IMR-90 (cell line): ENCODE results near the gene SLC12A7. TPM values are rescaled to one million over a fixed set of nuclear protein-coding genes. Genes with fewer than 3 reads are reported as not detected.

ENCODE experiments used
- ATAC-seq: fragments of 200-7000 bp; cut with Tn5 transposase; 2 replicates; pipeline ENCODE4 v1.9.1; 2020; ENCODE audit warnings: low read depth, mild to moderate bottlenecking, moderate library complexity
- BruUV-seq: library from RNA; stranded (reverse); fragments of 400-500 nt; replicated peaks from 2 replicates; lab custom pipeline; 2021; lab: Mats Ljungman, UMichigan
- CTCF ChIA-PET: fragments of 300-600 bp; formaldehyde crosslinking; extraction: SDS; loops from one replicate; lab custom pipeline; 2021; ENCODE audit warnings: antibody characterized with exemption; lab: Yijun Ruan, JAX
- POLR2A ChIA-PET: fragments of 300-600 bp; sonication (Branson Sonifier 250); formaldehyde crosslinking; loops from one replicate; lab custom pipeline; 2022; ENCODE audit warnings: antibody characterized with exemption; ENCODE audit not compliant: unreplicated experiment; lab: Charles Lee
- DNase-seq: peaks from one replicate; pipeline ENCODE4 v3.0.0; 2013
- H2AFZ ChIP-seq: replicated peaks from 2 replicates; pipeline ENCODE3; 2013; ENCODE audit warnings: low read length, mild to moderate bottlenecking; ENCODE audit not compliant: poor library complexity
- H2AK5ac ChIP-seq: 2 replicates; pipeline ENCODE4 v1.6.1; 2013; ENCODE audit warnings: low read depth, low read length, inconsistent platforms
- H2AK9ac ChIP-seq: replicated peaks from 2 replicates; pipeline ENCODE3; 2013; ENCODE audit warnings: mild to moderate bottlenecking, low read depth, low read length, moderate library complexity; ENCODE audit not compliant: poor library complexity
- H2BK120ac ChIP-seq: 2 replicates; pipeline ENCODE4 v1.6.1; 2013; ENCODE audit warnings: low read depth, low read length, inconsistent platforms
- H2BK15ac ChIP-seq: 3 replicates; pipeline ENCODE4 v1.6.1; 2013; ENCODE audit warnings: low read depth, low read length, inconsistent platforms
- H2BK20ac ChIP-seq: 2 replicates; pipeline ENCODE4 v1.6.1; 2013; ENCODE audit warnings: low read depth, mild to moderate bottlenecking, inconsistent platforms, low read length, moderate library complexity
- H2BK5ac ChIP-seq: 2 replicates; pipeline ENCODE4 v1.6.1; 2013; ENCODE audit warnings: mild to moderate bottlenecking, low read depth, low read length, inconsistent platforms; ENCODE audit not compliant: poor library complexity, severe bottlenecking
- H3K14ac ChIP-seq: replicated peaks from 2 replicates; pipeline ENCODE4 v1.6.1; 2013; ENCODE audit warnings: low read depth, low read length, inconsistent platforms
- H3K18ac ChIP-seq: 2 replicates; pipeline ENCODE4 v1.6.1; 2013; ENCODE audit warnings: low read depth, low read length, control low read depth
- H3K23ac ChIP-seq: 2 replicates; pipeline ENCODE4 v1.6.1; 2013; ENCODE audit warnings: low read depth, low read length, inconsistent platforms
- H3K27ac ChIP-seq: 2 replicates; pipeline ENCODE4 v1.5.1; 2013; ENCODE audit warnings: mild to moderate bottlenecking, control low read depth, low read length; ENCODE audit not compliant: insufficient read depth
- H3K27me3 ChIP-seq: 2 replicates; pipeline ENCODE4 v1.6.1; 2013; ENCODE audit warnings: low read length; ENCODE audit not compliant: control insufficient read depth, insufficient read depth
- H3K36me3 ChIP-seq: 2 replicates; pipeline ENCODE4 v1.6.1; 2013; ENCODE audit warnings: low read length, mixed read lengths; ENCODE audit not compliant: control insufficient read depth, insufficient read depth
- H3K4ac ChIP-seq: 2 replicates; pipeline ENCODE4 v1.6.1; 2013; ENCODE audit warnings: low read depth, low read length, inconsistent platforms
- H3K4me1 ChIP-seq: 2 replicates; pipeline ENCODE4 v1.6.1; 2013; ENCODE audit warnings: low read length, mixed read lengths; ENCODE audit not compliant: control insufficient read depth, insufficient read depth
- H3K4me2 ChIP-seq: 2 replicates; pipeline ENCODE4 v1.6.1; 2013; ENCODE audit warnings: low read depth, mild to moderate bottlenecking, control low read depth, low read length, moderate library complexity
- H3K4me3 ChIP-seq: 2 replicates; pipeline ENCODE4 v1.5.1; 2013; ENCODE audit warnings: low read depth, mild to moderate bottlenecking, control low read depth, low read length, moderate library complexity; ENCODE audit not compliant: insufficient read depth
- H3K56ac ChIP-seq: 2 replicates; pipeline ENCODE4 v1.6.1; 2013; ENCODE audit warnings: low read length, inconsistent platforms; ENCODE audit not compliant: insufficient read depth; ENCODE audit errors: extremely low read depth
- H3K79me1 ChIP-seq, 2 experiments: 2 replicates each; pipeline ENCODE4 v1.6.1; 2013; ENCODE audit warnings: low read length in 2 of 2, inconsistent platforms in 1 of 2, low read depth in 1 of 2
- H3K9ac ChIP-seq: 2 replicates; pipeline ENCODE4 v1.6.1; 2013; ENCODE audit warnings: low read depth, low read length, control low read depth
- H3K9me1 ChIP-seq: 2 replicates; pipeline ENCODE4 v1.6.1; 2013; ENCODE audit warnings: low read length, inconsistent platforms; ENCODE audit not compliant: insufficient read depth
- H3K9me3 ChIP-seq: 2 replicates; pipeline ENCODE4 v1.6.1; 2013; ENCODE audit warnings: low read length; ENCODE audit not compliant: control insufficient read depth, insufficient read depth
- H4K20me1 ChIP-seq: 2 replicates; pipeline ENCODE4 v1.6.1; 2013; ENCODE audit warnings: low read length, inconsistent platforms; ENCODE audit not compliant: insufficient read depth
- H4K5ac ChIP-seq: 2 replicates; pipeline ENCODE4 v1.6.1; 2013; ENCODE audit warnings: mild to moderate bottlenecking, low read depth, low read length, control low read depth
- H4K8ac ChIP-seq, 2 experiments: 2 replicates each; pipeline ENCODE4 v1.6.1; 2013; ENCODE audit warnings: low read depth in 2 of 2, low read length in 2 of 2, control low read depth in 1 of 2, inconsistent platforms in 1 of 2
- H4K91ac ChIP-seq: 2 replicates; pipeline ENCODE4 v1.6.1; 2013; ENCODE audit warnings: low read depth, low read length, inconsistent platforms; ENCODE audit not compliant: insufficient read depth
- BHLHE40 ChIP-seq: fragments of 150-350 bp; IDR thresholded peaks from 2 replicates; pipeline ENCODE4 v1.6.1; 2016; ENCODE audit warnings: mild to moderate bottlenecking, low read depth, low read length
- CEBPB ChIP-seq: IDR thresholded peaks from 2 replicates; pipeline ENCODE4 v1.6.1; 2012; ENCODE audit warnings: low read depth, low read length, improper control_type of control experiment
- CTCF ChIP-seq: conservative IDR thresholded peaks from 2 replicates; pipeline ENCODE4 v1.5.1; 2012; ENCODE audit warnings: mild to moderate bottlenecking, low read depth, low read length, improper control_type of control experiment
- ELK1 ChIP-seq: fragments of 150-350 bp; IDR thresholded peaks from 2 replicates; pipeline ENCODE4 v1.6.1; 2016; ENCODE audit warnings: low read depth, mild to moderate bottlenecking, low read length, moderate library complexity, borderline replicate concordance
- MAZ ChIP-seq: IDR thresholded peaks from 2 replicates; pipeline ENCODE4 v1.6.1; 2012; ENCODE audit warnings: low read depth, mild to moderate bottlenecking, low read length, improper control_type of control experiment, moderate library complexity, borderline replicate concordance
- MXI1 ChIP-seq: IDR thresholded peaks from 2 replicates; pipeline ENCODE4 v1.6.1; 2012; ENCODE audit warnings: low read depth, mild to moderate bottlenecking, low read length, moderate library complexity, borderline replicate concordance
- POLR2A ChIP-seq: IDR thresholded peaks from 2 replicates; pipeline ENCODE4 v1.6.1; 2012; ENCODE audit warnings: mild to moderate bottlenecking, low read depth, low read length
- RCOR1 ChIP-seq: IDR thresholded peaks from 2 replicates; pipeline ENCODE4 v1.6.1; 2012; ENCODE audit warnings: mild to moderate bottlenecking, low read length, improper control_type of control experiment; ENCODE audit not compliant: insufficient replicate concordance
- RFX5 ChIP-seq: IDR thresholded peaks from 2 replicates; pipeline ENCODE4 v1.8.0; 2012; ENCODE audit warnings: low read depth, mild to moderate bottlenecking, low read length, moderate library complexity
- USF2 ChIP-seq: fragments of 150-350 bp; IDR thresholded peaks from 2 replicates; pipeline ENCODE4 v1.6.1; 2017; ENCODE audit warnings: mild to moderate bottlenecking, antibody characterized with exemption, low read length, low read depth
- WGBS, 2 experiments: methylation state at CpG; one replicate each; pipeline versions ENCODE4 v1.1.5 to v1.1.7; 2013; ENCODE audit warnings: missing lambda C conversion rate in 2 of 2; ENCODE audit not compliant: insufficient read length in 1 of 2; ENCODE audit errors: extremely low coverage in 2 of 2; 5-methylcytosine and 5-hydroxymethylcytosine counted together
- dilution Hi-C: fragments of 300-500 bp; cut with HindIII; formaldehyde crosslinking; loops from one replicate; pipeline ENCODE4 v1.14.3; 2018; ENCODE audit warnings: low sequenced_read_pairs; ENCODE audit not compliant: unreplicated experiment
- in situ Hi-C: fragments of 300-500 bp; cut with MboI; formaldehyde crosslinking; loops from 3 replicates; pipeline ENCODE4 v1.14.3; 2019; ENCODE audit warnings: low sequenced_read_pairs, inconsistent platforms, mixed read lengths
- intact Hi-C: fragments of 100-400 bp; cut with micrococcal nuclease; formaldehyde crosslinking; loops from 2 replicates; pipeline ENCODE4 v1.10.0; 2022
- polyA plus RNA-seq, 3 experiments: library from polyadenylated mRNA; depleted of rRNA; stranded (reverse); fragments of >200 nt; gene quantifications; 2 replicates each; pipeline ENCODE4 v1.2.3, GENCODE V29; 2012; ENCODE audit warnings: low replicate concordance in 1 of 3
- total RNA-seq: library from RNA; depleted of rRNA; stranded (reverse); fragments of >200 nt; gene quantifications from 2 replicates; pipeline ENCODE4 v1.2.3, GENCODE V29; 2012

SLC12A7 gene
- total and polyA plus RNA-seq, 2 of the 4 experiments (the other 2 are of a cell fraction) = 3.0 to 6.1 TPM

GRCh38 chr5:1056611-1057484 lies 55.0 kb downstream of the SLC12A7 start (continued):
- TF ChIP-seq MXI1 = no peak

GRCh38 chr5:1055896-1056610 lies 55.8 kb downstream of the SLC12A7 start:
- no peaks in the 10 kb centered on the region for H3K27me3 ChIP-seq
- H2BK5ac ChIP-seq = no peak overlapping the region
- no peak overlapping the region for H3K27ac ChIP-seq
- in situ Hi-C loops = no loop called here
- no peak overlapping the region for H3K9ac ChIP-seq
- H2BK15ac ChIP-seq = no peak overlapping the region
- no peak overlapping the region for H3K23ac ChIP-seq
- H3K36me3 ChIP-seq = peaks cover 22% of the 10 kb centered on the region
- no peak overlapping the region for H3K4me3 ChIP-seq
- no peak overlapping the region for H2BK20ac ChIP-seq
- no peak overlapping the region for H4K8ac ChIP-seq
- H3K79me1 ChIP-seq = no peaks in the 10 kb centered on the region
- WGBS, 2 experiments = 88% methylated on average over 16 of the region's 39 CpGs; no CpG with 5 or more reads in 1 of the 2 experiments
- no peaks in the 10 kb centered on the region for H3K9me3 ChIP-seq
- no peak overlapping the region for H3K56ac ChIP-seq
- no peak overlapping the region for H4K91ac ChIP-seq
- H3K18ac ChIP-seq = no peak overlapping the region
- no peak overlapping the region for H2AK5ac ChIP-seq
- dilution Hi-C loops = no loop called here
- CTCF ChIA-PET = no interaction called here
- no peaks in the 10 kb centered on the region for H4K20me1 ChIP-seq
- no peaks in the 10 kb centered on the region for H3K4me1 ChIP-seq
- intact Hi-C loops = no loop called here
- no peak overlapping the region for H2AK9ac ChIP-seq
- no peak for ATAC-seq
- no peak overlapping the region for H2BK120ac ChIP-seq
- no peak overlapping the region for H3K4me2 ChIP-seq
- DNase-seq = no peak
- no peak overlapping the region for H3K4ac ChIP-seq
- POLR2A ChIA-PET = no interaction called here
- no peaks in the 10 kb centered on the region for H3K9me1 ChIP-seq
- H2AFZ ChIP-seq = no peak overlapping the region
- H3K14ac ChIP-seq = no peak overlapping the region
- no peak overlapping the region for H4K5ac ChIP-seq
- no TSS peak for BruUV-seq
- no peak for TF ChIP-seq MAZ
- TF ChIP-seq CEBPB = no peak
- TF ChIP-seq USF2 = no peak
- TF ChIP-seq ELK1 = no peak
- TF ChIP-seq POLR2A = no peak
- no peak for TF ChIP-seq CTCF
- TF ChIP-seq RFX5 = no peak
- TF ChIP-seq BHLHE40 = no peak
- no peak for TF ChIP-seq RCOR1
- no peak for TF ChIP-seq MXI1
